HepG2 (cell line): ENCODE measurements around the gene DPP6. TPM values are rescaled to one million over a fixed set of nuclear protein-coding genes. Genes with fewer than 3 reads are reported as not detected.
A peak's percentile ranks its signal among the peaks of the same experiment; 100 is the strongest.

Experiments
- KLF16 ChIP-seq, 2 experiments: sonication (generic) in 1 of 2; formaldehyde crosslinking in 1 of 2; IDR thresholded peaks; 2 replicates each; pipeline versions ENCODE4 v1.6.1 to v1.8.0; 2016 to 2023; ENCODE audit warnings: missing genetic modification reagents in 2 of 2, missing compliant biosample characterization in 1 of 2
- MAX ChIP-seq: IDR thresholded peaks from 2 replicates; pipeline ENCODE4 v1.6.1; 2012; ENCODE audit warnings: inconsistent platforms
- POGZ ChIP-seq: sonication (generic); formaldehyde crosslinking; IDR thresholded peaks from 2 replicates; pipeline ENCODE4 v1.4.0; 2020; ENCODE audit warnings: mild to moderate bottlenecking, missing genetic modification reagents
- ZNF142 ChIP-seq: sonication (generic); formaldehyde crosslinking; IDR thresholded peaks from 2 replicates; pipeline ENCODE4 v1.4.0; 2020; ENCODE audit warnings: missing genetic modification reagents
- ZNF280B ChIP-seq: sonication (generic); formaldehyde crosslinking; IDR thresholded peaks from 2 replicates; pipeline ENCODE4 v1.5.0; 2020; ENCODE audit warnings: missing genetic modification reagents, mild to moderate bottlenecking, borderline replicate concordance
- polyA plus RNA-seq, 8 experiments: library from polyadenylated mRNA; depleted of rRNA in 3 of 8; stranded (reverse) in 7 of 8; unstranded in 1 of 8; fragments of >200 nt; fragmentation: Illumina TruSeq in 4 of 8; extraction: Trizol in 4 of 8; gene quantifications; 2 replicates each; pipeline versions ENCODE4 v1.2.1 to v1.2.3, GENCODE V29; 2011 to 2016; ENCODE audit warnings: low read depth in 4 of 8, missing spikeins in 1 of 8, mixed read lengths in 1 of 8; ENCODE audit not compliant: insufficient read depth in 1 of 8
- total RNA-seq, 5 experiments: library from RNA; depleted of rRNA; stranded (reverse); fragments of >200 nt; fragmentation: Illumina TruSeq; extraction: Trizol; gene quantifications; 2 replicates each; pipeline ENCODE4 v1.2.3, GENCODE V29; 2016; ENCODE audit warnings: low read depth in 1 of 5

The DPP6 gene
- total and polyA plus RNA-seq, 2 of the 13 experiments (the other 11 are each of a cell fraction or from before 2014, with no cell fraction given), result not detected

GRCh38 chr7:154879629-154880028 is 827.4 kb downstream of the DPP6 start (continued):
- TF ChIP-seq ZNF142 (CRISPR knock-in tag), result no peak
- peak; percentile 47; the same call in 1 of the 2 replicates for TF ChIP-seq MAX
- no peak for TF ChIP-seq KLF16 (CRISPR knock-in tag; IDR thresholded peaks at IDR 0.05)
- TF ChIP-seq POGZ (CRISPR knock-in tag), result no peak
- TF ChIP-seq ZNF280B (CRISPR knock-in tag), result no peak
